Panc1 (cell line): ENCODE data around the gene FBLN2. TPM values are rescaled to one million over a fixed set of nuclear protein-coding genes. Genes with fewer than 3 reads are reported as not detected.
A peak's percentile ranks its signal among the peaks of the same experiment; 100 is the strongest.

Experiments
- ATAC-seq: fragments of 200-7000 bp; cut with Tn5 transposase; 2 replicates; pipeline ENCODE4 v1.9.1; 2020; ENCODE audit warnings: mild to moderate bottlenecking, moderate library complexity
- BruUV-seq: library from RNA; stranded (reverse); fragments of 400-500 nt; replicated peaks from 2 replicates; lab custom pipeline; 2021; lab: Mats Ljungman, UMichigan
- CTCF ChIA-PET: fragments of 300-600 bp; sonication (Branson Sonifier 250); formaldehyde crosslinking; loops from one replicate; lab custom pipeline; 2022; ENCODE audit warnings: antibody characterized with exemption; lab: Charles Lee
- POLR2A ChIA-PET: fragments of 300-600 bp; sonication (Branson Sonifier 250); formaldehyde crosslinking; loops from one replicate; lab custom pipeline; 2022; ENCODE audit warnings: antibody characterized with exemption; lab: Charles Lee
- DNase-seq: peaks from one replicate; pipeline ENCODE4 v3.0.0-alpha.2; 2010; ENCODE audit warnings: low read depth, low spot score
- H3K27ac ChIP-seq: 2 replicates; pipeline ENCODE4 v1.5.1; 2011; ENCODE audit warnings: mild to moderate bottlenecking, low read length, inconsistent platforms
- H3K27me3 ChIP-seq: fragments of 200-500 bp; sonication (Bioruptor generic); 2 replicates; pipeline ENCODE4 v1.6.0; 2014; ENCODE audit warnings: low read length, inconsistent platforms; ENCODE audit not compliant: control insufficient read depth, insufficient read depth
- H3K36me3 ChIP-seq: fragments of 200-500 bp; sonication (Bioruptor generic); 2 replicates; pipeline ENCODE4 v1.5.1; 2014; ENCODE audit warnings: inconsistent platforms, mild to moderate bottlenecking, low read length, moderate library complexity; ENCODE audit not compliant: control insufficient read depth, insufficient read depth
- H3K4me1 ChIP-seq: 2 replicates; pipeline ENCODE4 v1.5.1; 2011; ENCODE audit warnings: inconsistent platforms, mild to moderate bottlenecking, low read length, moderate library complexity; ENCODE audit not compliant: control insufficient read depth, insufficient read depth
- H3K4me3 ChIP-seq, 2 experiments: 2 replicates each; pipeline ENCODE4 v1.5.1; 2011 to 2012; ENCODE audit warnings: low read depth in 2 of 2, low read length in 2 of 2, mild to moderate bottlenecking in 2 of 2, inconsistent platforms in 1 of 2, moderate library complexity in 1 of 2
- H3K9me3 ChIP-seq: fragments of 200-500 bp; sonication (Bioruptor generic); 2 replicates; pipeline ENCODE4 v1.5.1; 2014; ENCODE audit warnings: low read depth, mild to moderate bottlenecking, inconsistent platforms, low read length, moderate library complexity; ENCODE audit not compliant: control insufficient read depth, insufficient read depth
- POLR2AphosphoS5 ChIP-seq: IDR thresholded peaks from 2 replicates; pipeline ENCODE4 v1.6.1; 2012; ENCODE audit warnings: mild to moderate bottlenecking, low read depth, low read length, moderate library complexity
- SIN3A ChIP-seq: IDR thresholded peaks from 2 replicates; pipeline ENCODE4 v1.6.1; 2012; ENCODE audit warnings: low read depth, mild to moderate bottlenecking, low read length, moderate library complexity, borderline replicate concordance; ENCODE audit not compliant: insufficient read depth
- TCF7L2 ChIP-seq: IDR thresholded peaks from 2 replicates; pipeline ENCODE4 v1.6.1; 2011; ENCODE audit warnings: mild to moderate bottlenecking, low read depth, low read length, inconsistent platforms
- in situ Hi-C: cut with HindIII; loops from 2 replicates; pipeline ENCODE4 v1.10.0; 2016; ENCODE audit warnings: low sequenced_read_pairs, low pct_unique_long_range_greater_than_20kb
- intact Hi-C: fragments of 100-400 bp; cut with micrococcal nuclease; formaldehyde crosslinking; loops from one replicate; pipeline ENCODE4 v1.10.0; 2022; ENCODE audit not compliant: unreplicated experiment
- total RNA-seq: library from RNA; stranded (reverse); gene quantifications from one replicate; pipeline ENCODE4 v1.2.1, GENCODE V29; 2021; ENCODE audit not compliant: unreplicated experiment
- TF ChIP-seq, protein P1 (sequence below), 2 experiments: IDR thresholded peaks; 2 replicates each; pipeline ENCODE4 v1.6.1; 2011 to 2012; ENCODE audit warnings: low read depth in 2 of 2, control low read depth in 1 of 2, low read length in 1 of 2, mild to moderate bottlenecking in 1 of 2, moderate library complexity in 1 of 2; ENCODE audit not compliant: insufficient read depth in 1 of 2
- TF ChIP-seq, protein P2 (sequence below): fragments of 450-650 bp; IDR thresholded peaks from 2 replicates; pipeline ENCODE4 v1.5.1; 2017; ENCODE audit warnings: mild to moderate bottlenecking

FBLN2 gene
- total RNA-seq, 1 experiment from 2014 or later: 0.44 TPM

DNA sequence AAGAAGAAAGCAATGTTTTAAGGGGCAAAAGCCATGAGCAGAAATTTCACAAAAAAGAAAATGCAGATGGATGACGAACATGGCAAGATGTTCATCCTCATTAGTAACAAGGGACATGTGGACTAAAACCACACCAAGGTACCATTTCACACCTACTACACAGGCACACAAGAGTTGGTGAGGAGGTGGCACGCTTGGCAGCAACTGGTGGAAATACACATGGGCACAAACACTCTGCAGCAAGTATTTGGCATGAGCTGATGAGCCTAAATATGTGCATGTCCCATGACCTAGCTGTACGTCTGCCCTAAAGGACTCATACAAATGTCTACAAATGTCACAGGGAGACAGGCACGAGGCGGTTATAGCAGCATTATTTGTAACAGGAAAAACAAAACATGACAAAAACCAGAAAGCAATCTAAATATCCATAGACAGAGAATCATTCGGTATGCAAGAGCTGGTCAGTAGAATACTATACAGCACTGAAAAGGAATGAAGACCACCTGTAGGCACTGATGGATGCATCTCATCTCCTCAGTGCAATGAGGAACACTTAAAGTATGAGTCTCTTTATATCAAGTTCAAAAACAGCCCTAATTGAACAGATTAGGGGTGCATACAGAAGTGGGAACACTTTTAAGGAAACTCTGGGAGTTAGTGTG is 11.5 kb upstream of the FBLN2 start:
- POLR2A ChIA-PET: no interaction called here
- Histone ChIP-seq H3K27ac (no peak overlapping the region), H3K9me3 (no peaks in the 10 kb centered on the region), H3K4me3 (no peak overlapping the region), H3K36me3 (no peaks in the 10 kb centered on the region), H3K4me1 (no peaks in the 10 kb centered on the region), H3K27me3 (no peaks in the 10 kb centered on the region)
- no peak for ATAC-seq
- CTCF ChIA-PET: no interaction called here
- DNase-seq: no peak
- no peak for TF ChIP-seq TCF7L2
- no peak for TF ChIP-seq SIN3A
- TF ChIP-seq, protein P1, sequence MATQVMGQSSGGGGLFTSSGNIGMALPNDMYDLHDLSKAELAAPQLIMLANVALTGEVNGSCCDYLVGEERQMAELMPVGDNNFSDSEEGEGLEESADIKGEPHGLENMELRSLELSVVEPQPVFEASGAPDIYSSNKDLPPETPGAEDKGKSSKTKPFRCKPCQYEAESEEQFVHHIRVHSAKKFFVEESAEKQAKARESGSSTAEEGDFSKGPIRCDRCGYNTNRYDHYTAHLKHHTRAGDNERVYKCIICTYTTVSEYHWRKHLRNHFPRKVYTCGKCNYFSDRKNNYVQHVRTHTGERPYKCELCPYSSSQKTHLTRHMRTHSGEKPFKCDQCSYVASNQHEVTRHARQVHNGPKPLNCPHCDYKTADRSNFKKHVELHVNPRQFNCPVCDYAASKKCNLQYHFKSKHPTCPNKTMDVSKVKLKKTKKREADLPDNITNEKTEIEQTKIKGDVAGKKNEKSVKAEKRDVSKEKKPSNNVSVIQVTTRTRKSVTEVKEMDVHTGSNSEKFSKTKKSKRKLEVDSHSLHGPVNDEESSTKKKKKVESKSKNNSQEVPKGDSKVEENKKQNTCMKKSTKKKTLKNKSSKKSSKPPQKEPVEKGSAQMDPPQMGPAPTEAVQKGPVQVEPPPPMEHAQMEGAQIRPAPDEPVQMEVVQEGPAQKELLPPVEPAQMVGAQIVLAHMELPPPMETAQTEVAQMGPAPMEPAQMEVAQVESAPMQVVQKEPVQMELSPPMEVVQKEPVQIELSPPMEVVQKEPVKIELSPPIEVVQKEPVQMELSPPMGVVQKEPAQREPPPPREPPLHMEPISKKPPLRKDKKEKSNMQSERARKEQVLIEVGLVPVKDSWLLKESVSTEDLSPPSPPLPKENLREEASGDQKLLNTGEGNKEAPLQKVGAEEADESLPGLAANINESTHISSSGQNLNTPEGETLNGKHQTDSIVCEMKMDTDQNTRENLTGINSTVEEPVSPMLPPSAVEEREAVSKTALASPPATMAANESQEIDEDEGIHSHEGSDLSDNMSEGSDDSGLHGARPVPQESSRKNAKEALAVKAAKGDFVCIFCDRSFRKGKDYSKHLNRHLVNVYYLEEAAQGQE (IDR thresholded peaks at IDR 0.05; ENCODE audit: insufficient read depth in 1 of 2, low read depth in 2 of 2, low read length in 1 of 2): no peak
- no TSS peak for BruUV-seq
- in situ Hi-C loops: no loop called here
- intact Hi-C loops: no loop called here

DNA sequence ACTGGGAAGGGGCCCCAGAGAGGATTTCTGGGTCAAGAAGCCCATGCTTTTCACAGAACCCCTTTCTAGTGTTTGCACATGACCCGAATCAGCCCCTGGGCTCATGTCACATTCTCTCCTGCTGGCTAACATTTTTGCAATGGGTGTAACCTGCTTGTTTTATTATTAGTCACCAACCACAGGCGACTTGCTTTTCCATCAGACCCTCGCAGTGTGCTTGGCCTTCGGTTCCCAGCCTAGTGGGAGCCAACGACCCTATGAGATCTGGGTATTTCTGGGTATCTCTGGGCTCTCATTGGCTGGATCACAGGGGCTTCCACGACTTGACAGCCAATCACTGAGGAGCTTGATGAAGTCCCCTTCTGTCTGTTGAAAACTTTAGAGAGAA is 11.0 kb upstream of the FBLN2 start:
- TF ChIP-seq, protein P1 (IDR thresholded peaks at IDR 0.05; ENCODE audit: insufficient read depth in 1 of 2, low read depth in 2 of 2, low read length in 1 of 2): no peak
- TF ChIP-seq, protein P2, sequence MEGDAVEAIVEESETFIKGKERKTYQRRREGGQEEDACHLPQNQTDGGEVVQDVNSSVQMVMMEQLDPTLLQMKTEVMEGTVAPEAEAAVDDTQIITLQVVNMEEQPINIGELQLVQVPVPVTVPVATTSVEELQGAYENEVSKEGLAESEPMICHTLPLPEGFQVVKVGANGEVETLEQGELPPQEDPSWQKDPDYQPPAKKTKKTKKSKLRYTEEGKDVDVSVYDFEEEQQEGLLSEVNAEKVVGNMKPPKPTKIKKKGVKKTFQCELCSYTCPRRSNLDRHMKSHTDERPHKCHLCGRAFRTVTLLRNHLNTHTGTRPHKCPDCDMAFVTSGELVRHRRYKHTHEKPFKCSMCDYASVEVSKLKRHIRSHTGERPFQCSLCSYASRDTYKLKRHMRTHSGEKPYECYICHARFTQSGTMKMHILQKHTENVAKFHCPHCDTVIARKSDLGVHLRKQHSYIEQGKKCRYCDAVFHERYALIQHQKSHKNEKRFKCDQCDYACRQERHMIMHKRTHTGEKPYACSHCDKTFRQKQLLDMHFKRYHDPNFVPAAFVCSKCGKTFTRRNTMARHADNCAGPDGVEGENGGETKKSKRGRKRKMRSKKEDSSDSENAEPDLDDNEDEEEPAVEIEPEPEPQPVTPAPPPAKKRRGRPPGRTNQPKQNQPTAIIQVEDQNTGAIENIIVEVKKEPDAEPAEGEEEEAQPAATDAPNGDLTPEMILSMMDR: no peak
- no peak for TF ChIP-seq POLR2AphosphoS5
- TF ChIP-seq TCF7L2: no peak
- no peak for TF ChIP-seq SIN3A
- DNase-seq (peak; percentile 18), ATAC-seq (peak; percentile 85)
- no peaks in the 10 kb centered on the region for H3K4me1 ChIP-seq
- CTCF ChIA-PET: no interaction called here
- POLR2A ChIA-PET: no interaction called here
- in situ Hi-C loops: no loop called here
- no peak overlapping the region for H3K4me3 ChIP-seq
- intact Hi-C loops: no loop called here
- H3K36me3 ChIP-seq: no peaks in the 10 kb centered on the region
- no peaks in the 10 kb centered on the region for H3K9me3 ChIP-seq
- BruUV-seq: no TSS peak
- no peak overlapping the region for H3K27ac ChIP-seq
- H3K27me3 ChIP-seq: no peaks in the 10 kb centered on the region
